IMR-90 (cell line): Measurements from ENCODE around the gene RSBN1L. TPM values are rescaled to one million over a fixed set of nuclear protein-coding genes. Genes with fewer than 3 reads are reported as not detected.

Experiments used
- ATAC-seq: fragments of 200-7000 bp; cut with Tn5 transposase; 2 replicates; pipeline ENCODE4 v1.9.1; 2020; ENCODE audit warnings: low read depth, mild to moderate bottlenecking, moderate library complexity
- BruUV-seq: library from RNA; stranded (reverse); fragments of 400-500 nt; replicated peaks from 2 replicates; lab custom pipeline; 2021; lab: Mats Ljungman, UMichigan
- CTCF ChIA-PET: fragments of 300-600 bp; formaldehyde crosslinking; extraction: SDS; loops from one replicate; lab custom pipeline; 2021; ENCODE audit warnings: antibody characterized with exemption; lab: Yijun Ruan, JAX
- POLR2A ChIA-PET: fragments of 300-600 bp; sonication (Branson Sonifier 250); formaldehyde crosslinking; loops from one replicate; lab custom pipeline; 2022; ENCODE audit warnings: antibody characterized with exemption; ENCODE audit not compliant: unreplicated experiment; lab: Charles Lee
- DNase-seq: peaks from one replicate; pipeline ENCODE4 v3.0.0; 2013
- H2AFZ ChIP-seq: replicated peaks from 2 replicates; pipeline ENCODE3; 2013; ENCODE audit warnings: low read length, mild to moderate bottlenecking; ENCODE audit not compliant: poor library complexity
- H2AK5ac ChIP-seq: 2 replicates; pipeline ENCODE4 v1.6.1; 2013; ENCODE audit warnings: low read depth, low read length, inconsistent platforms
- H2AK9ac ChIP-seq: replicated peaks from 2 replicates; pipeline ENCODE3; 2013; ENCODE audit warnings: mild to moderate bottlenecking, low read depth, low read length, moderate library complexity; ENCODE audit not compliant: poor library complexity
- H2BK120ac ChIP-seq: 2 replicates; pipeline ENCODE4 v1.6.1; 2013; ENCODE audit warnings: low read depth, low read length, inconsistent platforms
- H2BK15ac ChIP-seq: 3 replicates; pipeline ENCODE4 v1.6.1; 2013; ENCODE audit warnings: low read depth, low read length, inconsistent platforms
- H2BK20ac ChIP-seq: 2 replicates; pipeline ENCODE4 v1.6.1; 2013; ENCODE audit warnings: low read depth, mild to moderate bottlenecking, inconsistent platforms, low read length, moderate library complexity
- H2BK5ac ChIP-seq: 2 replicates; pipeline ENCODE4 v1.6.1; 2013; ENCODE audit warnings: mild to moderate bottlenecking, low read depth, low read length, inconsistent platforms; ENCODE audit not compliant: poor library complexity, severe bottlenecking
- H3K14ac ChIP-seq: replicated peaks from 2 replicates; pipeline ENCODE4 v1.6.1; 2013; ENCODE audit warnings: low read depth, low read length, inconsistent platforms
- H3K18ac ChIP-seq: 2 replicates; pipeline ENCODE4 v1.6.1; 2013; ENCODE audit warnings: low read depth, low read length, control low read depth
- H3K23ac ChIP-seq: 2 replicates; pipeline ENCODE4 v1.6.1; 2013; ENCODE audit warnings: low read depth, low read length, inconsistent platforms
- H3K27ac ChIP-seq: 2 replicates; pipeline ENCODE4 v1.5.1; 2013; ENCODE audit warnings: mild to moderate bottlenecking, control low read depth, low read length; ENCODE audit not compliant: insufficient read depth
- H3K27me3 ChIP-seq: 2 replicates; pipeline ENCODE4 v1.6.1; 2013; ENCODE audit warnings: low read length; ENCODE audit not compliant: control insufficient read depth, insufficient read depth
- H3K36me3 ChIP-seq: 2 replicates; pipeline ENCODE4 v1.6.1; 2013; ENCODE audit warnings: low read length, mixed read lengths; ENCODE audit not compliant: control insufficient read depth, insufficient read depth
- H3K4ac ChIP-seq: 2 replicates; pipeline ENCODE4 v1.6.1; 2013; ENCODE audit warnings: low read depth, low read length, inconsistent platforms
- H3K4me1 ChIP-seq: 2 replicates; pipeline ENCODE4 v1.6.1; 2013; ENCODE audit warnings: low read length, mixed read lengths; ENCODE audit not compliant: control insufficient read depth, insufficient read depth
- H3K4me2 ChIP-seq: 2 replicates; pipeline ENCODE4 v1.6.1; 2013; ENCODE audit warnings: low read depth, mild to moderate bottlenecking, control low read depth, low read length, moderate library complexity
- H3K4me3 ChIP-seq: 2 replicates; pipeline ENCODE4 v1.5.1; 2013; ENCODE audit warnings: low read depth, mild to moderate bottlenecking, control low read depth, low read length, moderate library complexity; ENCODE audit not compliant: insufficient read depth
- H3K56ac ChIP-seq: 2 replicates; pipeline ENCODE4 v1.6.1; 2013; ENCODE audit warnings: low read length, inconsistent platforms; ENCODE audit not compliant: insufficient read depth; ENCODE audit errors: extremely low read depth
- H3K79me1 ChIP-seq, 2 experiments: 2 replicates each; pipeline ENCODE4 v1.6.1; 2013; ENCODE audit warnings: low read length in 2 of 2, inconsistent platforms in 1 of 2, low read depth in 1 of 2
- H3K9ac ChIP-seq: 2 replicates; pipeline ENCODE4 v1.6.1; 2013; ENCODE audit warnings: low read depth, low read length, control low read depth
- H3K9me1 ChIP-seq: 2 replicates; pipeline ENCODE4 v1.6.1; 2013; ENCODE audit warnings: low read length, inconsistent platforms; ENCODE audit not compliant: insufficient read depth
- H3K9me3 ChIP-seq: 2 replicates; pipeline ENCODE4 v1.6.1; 2013; ENCODE audit warnings: low read length; ENCODE audit not compliant: control insufficient read depth, insufficient read depth
- H4K20me1 ChIP-seq: 2 replicates; pipeline ENCODE4 v1.6.1; 2013; ENCODE audit warnings: low read length, inconsistent platforms; ENCODE audit not compliant: insufficient read depth
- H4K5ac ChIP-seq: 2 replicates; pipeline ENCODE4 v1.6.1; 2013; ENCODE audit warnings: mild to moderate bottlenecking, low read depth, low read length, control low read depth
- H4K8ac ChIP-seq, 2 experiments: 2 replicates each; pipeline ENCODE4 v1.6.1; 2013; ENCODE audit warnings: low read depth in 2 of 2, low read length in 2 of 2, control low read depth in 1 of 2, inconsistent platforms in 1 of 2
- H4K91ac ChIP-seq: 2 replicates; pipeline ENCODE4 v1.6.1; 2013; ENCODE audit warnings: low read depth, low read length, inconsistent platforms; ENCODE audit not compliant: insufficient read depth
- BHLHE40 ChIP-seq: fragments of 150-350 bp; IDR thresholded peaks from 2 replicates; pipeline ENCODE4 v1.6.1; 2016; ENCODE audit warnings: mild to moderate bottlenecking, low read depth, low read length
- CEBPB ChIP-seq: IDR thresholded peaks from 2 replicates; pipeline ENCODE4 v1.6.1; 2012; ENCODE audit warnings: low read depth, low read length, improper control_type of control experiment
- CHD1 ChIP-seq: IDR thresholded peaks from 2 replicates; pipeline ENCODE4 v1.6.1; 2012; ENCODE audit warnings: low read depth, low read length, improper control_type of control experiment
- CTCF ChIP-seq: conservative IDR thresholded peaks from 2 replicates; pipeline ENCODE4 v1.5.1; 2012; ENCODE audit warnings: mild to moderate bottlenecking, low read depth, low read length, improper control_type of control experiment
- ELK1 ChIP-seq: fragments of 150-350 bp; IDR thresholded peaks from 2 replicates; pipeline ENCODE4 v1.6.1; 2016; ENCODE audit warnings: low read depth, mild to moderate bottlenecking, low read length, moderate library complexity, borderline replicate concordance
- FOS ChIP-seq: fragments of 150-350 bp; IDR thresholded peaks from 2 replicates; pipeline ENCODE4 v1.6.1; 2016; ENCODE audit warnings: low read depth, low read length
- MAFK ChIP-seq: IDR thresholded peaks from 2 replicates; pipeline ENCODE4 v1.6.1; 2012; ENCODE audit warnings: low read depth, low read length, improper control_type of control experiment
- MAZ ChIP-seq: IDR thresholded peaks from 2 replicates; pipeline ENCODE4 v1.6.1; 2012; ENCODE audit warnings: low read depth, mild to moderate bottlenecking, low read length, improper control_type of control experiment, moderate library complexity, borderline replicate concordance
- MXI1 ChIP-seq: IDR thresholded peaks from 2 replicates; pipeline ENCODE4 v1.6.1; 2012; ENCODE audit warnings: low read depth, mild to moderate bottlenecking, low read length, moderate library complexity, borderline replicate concordance
- NFE2L2 ChIP-seq: fragments of 150-350 bp; IDR thresholded peaks from 2 replicates; pipeline ENCODE4 v1.6.1; 2016; ENCODE audit warnings: low read depth, mild to moderate bottlenecking, low read length
- POLR2A ChIP-seq: IDR thresholded peaks from 2 replicates; pipeline ENCODE4 v1.6.1; 2012; ENCODE audit warnings: mild to moderate bottlenecking, low read depth, low read length
- RAD21 ChIP-seq: IDR thresholded peaks from 2 replicates; pipeline ENCODE4 v1.6.1; 2012; ENCODE audit warnings: low read length, improper control_type of control experiment
- RCOR1 ChIP-seq: IDR thresholded peaks from 2 replicates; pipeline ENCODE4 v1.6.1; 2012; ENCODE audit warnings: mild to moderate bottlenecking, low read length, improper control_type of control experiment; ENCODE audit not compliant: insufficient replicate concordance
- RFX5 ChIP-seq: IDR thresholded peaks from 2 replicates; pipeline ENCODE4 v1.8.0; 2012; ENCODE audit warnings: low read depth, mild to moderate bottlenecking, low read length, moderate library complexity
- SMC3 ChIP-seq: fragments of 150-350 bp; IDR thresholded peaks from 2 replicates; pipeline ENCODE4 v1.6.1; 2016; ENCODE audit warnings: low read depth, mild to moderate bottlenecking, antibody characterized with exemption, low read length, moderate library complexity
- WGBS, 2 experiments: methylation state at CpG; one replicate each; pipeline versions ENCODE4 v1.1.5 to v1.1.7; 2013; ENCODE audit warnings: missing lambda C conversion rate in 2 of 2; ENCODE audit not compliant: insufficient read length in 1 of 2; ENCODE audit errors: extremely low coverage in 2 of 2; 5-methylcytosine and 5-hydroxymethylcytosine counted together
- dilution Hi-C: fragments of 300-500 bp; cut with HindIII; formaldehyde crosslinking; loops from one replicate; pipeline ENCODE4 v1.14.3; 2018; ENCODE audit warnings: low sequenced_read_pairs; ENCODE audit not compliant: unreplicated experiment
- in situ Hi-C: fragments of 300-500 bp; cut with MboI; formaldehyde crosslinking; loops from 3 replicates; pipeline ENCODE4 v1.14.3; 2019; ENCODE audit warnings: low sequenced_read_pairs, inconsistent platforms, mixed read lengths
- intact Hi-C: fragments of 100-400 bp; cut with micrococcal nuclease; formaldehyde crosslinking; loops from 2 replicates; pipeline ENCODE4 v1.10.0; 2022
- polyA plus RNA-seq, 3 experiments: library from polyadenylated mRNA; depleted of rRNA; stranded (reverse); fragments of >200 nt; gene quantifications; 2 replicates each; pipeline ENCODE4 v1.2.3, GENCODE V29; 2012; ENCODE audit warnings: low replicate concordance in 1 of 3
- total RNA-seq: library from RNA; depleted of rRNA; stranded (reverse); fragments of >200 nt; gene quantifications from 2 replicates; pipeline ENCODE4 v1.2.3, GENCODE V29; 2012
- TF ChIP-seq, protein P1 (sequence below): fragments of 150-350 bp; IDR thresholded peaks from 2 replicates; pipeline ENCODE4 v1.6.1; 2017; ENCODE audit warnings: mild to moderate bottlenecking, antibody characterized with exemption, low read length, low read depth

The RSBN1L gene
- total and polyA plus RNA-seq, 2 of the 4 experiments (the other 2 are of a cell fraction): 7.8 to 14.7 TPM

DNA sequence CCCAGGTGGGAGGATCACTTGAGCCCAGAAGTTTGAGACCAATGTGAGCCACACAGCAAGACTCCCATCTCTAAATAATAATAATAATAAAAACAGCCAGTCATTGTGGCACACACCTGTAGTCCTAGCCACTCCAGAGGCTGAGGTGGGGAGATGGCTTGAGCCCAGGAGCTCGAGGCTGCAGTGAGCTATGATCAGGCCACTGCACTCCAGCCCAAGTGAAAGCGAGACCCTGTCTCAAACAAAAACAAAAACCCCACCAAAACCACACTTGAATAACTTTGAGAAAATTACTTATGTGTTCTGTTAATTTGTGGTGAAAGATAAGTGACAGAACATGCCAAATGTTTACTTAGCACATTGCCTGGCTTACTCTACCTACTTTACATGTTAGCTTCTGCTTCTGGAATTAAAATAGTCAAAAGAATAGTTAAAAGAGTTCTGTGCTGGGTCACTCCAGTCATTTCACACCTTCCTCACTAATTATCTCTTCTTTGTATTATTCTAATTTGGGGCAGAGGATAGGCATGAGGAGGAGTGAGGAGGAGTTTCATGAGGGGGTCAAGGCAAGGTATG, 92.2 kb downstream of the RSBN1L start:
- TF ChIP-seq CHD1: no peak
- TF ChIP-seq SMC3: no peak
- TF ChIP-seq RAD21: no peak
- no peak for TF ChIP-seq CTCF
- TF ChIP-seq, protein P1, sequence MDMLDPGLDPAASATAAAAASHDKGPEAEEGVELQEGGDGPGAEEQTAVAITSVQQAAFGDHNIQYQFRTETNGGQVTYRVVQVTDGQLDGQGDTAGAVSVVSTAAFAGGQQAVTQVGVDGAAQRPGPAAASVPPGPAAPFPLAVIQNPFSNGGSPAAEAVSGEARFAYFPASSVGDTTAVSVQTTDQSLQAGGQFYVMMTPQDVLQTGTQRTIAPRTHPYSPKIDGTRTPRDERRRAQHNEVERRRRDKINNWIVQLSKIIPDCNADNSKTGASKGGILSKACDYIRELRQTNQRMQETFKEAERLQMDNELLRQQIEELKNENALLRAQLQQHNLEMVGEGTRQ: no peak
- no peak for TF ChIP-seq BHLHE40
- no peak for TF ChIP-seq ELK1
- TF ChIP-seq CEBPB: no peak
- TF ChIP-seq RCOR1: no peak
- no peak for TF ChIP-seq RFX5
- no peak for TF ChIP-seq MXI1
- no peak for TF ChIP-seq MAZ
- TF ChIP-seq FOS: no peak
- no peak for TF ChIP-seq MAFK
- no peak for TF ChIP-seq NFE2L2
- no peak for TF ChIP-seq POLR2A

More for the DNA sequence above, 92.2 kb downstream of the RSBN1L start:
- Histone ChIP-seq H4K20me1 (no peaks in the 10 kb centered on the region), H3K14ac (no peak overlapping the region), H4K91ac (no peak overlapping the region), H3K27me3 (no peaks in the 10 kb centered on the region), H2BK5ac (no peak overlapping the region), H3K4me2 (no peak overlapping the region), H3K56ac (no peak overlapping the region), H2AFZ (no peak overlapping the region), H3K23ac (no peak overlapping the region; the same call in 1 of the 2 replicates), H3K9me1 (peaks cover 3% of the 10 kb centered on the region; the same call in 1 of the 2 replicates), H2BK15ac (no peak overlapping the region), H3K18ac (no peak overlapping the region), H3K4ac (no peak overlapping the region), H2BK20ac (no peak overlapping the region), H3K27ac (no peak overlapping the region), H4K8ac (no peak overlapping the region), H3K4me3 (no peak overlapping the region), H3K9me3 (peaks cover 5% of the 10 kb centered on the region; the same call in 1 of the 2 replicates), H3K79me1 (peaks cover 3 to 6% of the 10 kb centered on the region in 2 experiments; a peak in 2 of 4 replicates), H2BK120ac (no peak overlapping the region), H3K4me1 (peaks cover 3% of the 10 kb centered on the region; the same call in 1 of the 2 replicates), H2AK9ac (no peak overlapping the region), H4K5ac (no peak overlapping the region), H3K36me3 (peaks cover 2% of the 10 kb centered on the region; the same call in 1 of the 2 replicates), H2AK5ac (no peak overlapping the region), H3K9ac (no peak overlapping the region)
- CTCF ChIA-PET: interaction anchor here (1.7 kb wide), 1 partner anchor 10 kb away, joined by 4 read pairs; the partner anchor contains the start of genes PHTF2 and TMEM60
- dilution Hi-C loops: no loop called here
- intact Hi-C loops: no loop called here
- POLR2A ChIA-PET: no interaction called here
- in situ Hi-C loops: no loop called here
- no TSS peak for BruUV-seq
- ATAC-seq (no peak), DNase-seq (no peak)
- no CpG with 5 or more reads among the region's 2 CpGs for WGBS, 2 experiments
